Endodermal cell (in vitro differentiated cells): ENCODE data around the gene STMN1. TPM values are rescaled to one million over a fixed set of nuclear protein-coding genes. Genes with fewer than 3 reads are reported as not detected.
A peak's percentile ranks its signal among the peaks of the same experiment; 100 is the strongest.

Source experiments
- DNase-seq: peaks from one replicate; pipeline ENCODE4 v3.0.0-alpha.2; 2017
- H3K27ac ChIP-seq: 2 replicates; pipeline ENCODE4 v1.5.1; 2013; ENCODE audit warnings: mild to moderate bottlenecking, low read depth, low read length, moderate library complexity
- H3K27me3 ChIP-seq: 2 replicates; pipeline ENCODE4 v1.6.1; 2013; ENCODE audit warnings: mild to moderate bottlenecking, low read length, moderate library complexity; ENCODE audit not compliant: insufficient read depth, control insufficient read depth, poor library complexity, severe bottlenecking
- H3K36me3 ChIP-seq: 2 replicates; pipeline ENCODE4 v1.7.0; 2013; ENCODE audit warnings: mild to moderate bottlenecking, low read length, moderate library complexity; ENCODE audit not compliant: control insufficient read depth, insufficient read depth
- H3K4me1 ChIP-seq: one replicate; pipeline ENCODE4 v1.7.0; 2013; ENCODE audit warnings: low read length; ENCODE audit not compliant: control insufficient read depth, insufficient read depth
- H3K4me3 ChIP-seq: 2 replicates; pipeline ENCODE4 v1.5.1; 2013; ENCODE audit warnings: mild to moderate bottlenecking, low read length, moderate library complexity
- H3K9ac ChIP-seq: 2 replicates; pipeline ENCODE4 v1.6.1; 2013; ENCODE audit warnings: mild to moderate bottlenecking, low read length, moderate library complexity; ENCODE audit not compliant: poor library complexity, severe bottlenecking; ENCODE audit errors: extremely low read depth
- H3K9me3 ChIP-seq: 2 replicates; pipeline ENCODE4 v1.6.1; 2013; ENCODE audit warnings: mild to moderate bottlenecking, low read length, moderate library complexity; ENCODE audit not compliant: control insufficient read depth
- H3K27ac Mint-ChIP-seq: 2 replicates; pipeline ENCODE4 v1.8.0; 2020; ENCODE audit warnings: mixed read lengths
- H3K27me3 Mint-ChIP-seq: 2 replicates; pipeline ENCODE4 v1.8.0; 2021; ENCODE audit warnings: mild to moderate bottlenecking, mixed read lengths; ENCODE audit not compliant: insufficient read depth
- H3K36me3 Mint-ChIP-seq: 2 replicates; pipeline ENCODE4 v1.8.0; 2020; ENCODE audit warnings: low read depth, mixed read lengths
- H3K4me1 Mint-ChIP-seq: 2 replicates; pipeline ENCODE4 v1.8.0; 2020; ENCODE audit warnings: mixed read lengths
- H3K4me3 Mint-ChIP-seq: 2 replicates; pipeline ENCODE4 v1.8.0; 2020; ENCODE audit warnings: mild to moderate bottlenecking, moderate library complexity, mixed read lengths
- H3K9me3 Mint-ChIP-seq: 2 replicates; pipeline ENCODE4 v1.8.0; 2020; ENCODE audit warnings: mild to moderate bottlenecking, mixed read lengths
- CTCF ChIP-seq: fragments of 200-600 bp; sonication (generic); conservative IDR thresholded peaks from 2 replicates; pipeline ENCODE4 v1.5.0; 2021; ENCODE audit warnings: antibody characterized with exemption, mild to moderate bottlenecking
- WGBS, 2 experiments: methylation state at CpG; one replicate each; pipeline versions ENCODE4 v1.1.5 to v1.1.7; 2013; ENCODE audit warnings: missing lambda C conversion rate in 2 of 2, mixed read lengths in 1 of 2; ENCODE audit not compliant: insufficient coverage in 1 of 2, insufficient read length in 1 of 2; 5-methylcytosine and 5-hydroxymethylcytosine counted together
- microRNA-seq: library from miRNA; unstranded; fragments of <30 nt; microRNA quantifications from one replicate; pipeline ENCODE4 v1.2.0, GENCODE V29; 2020; ENCODE audit warnings: borderline microRNAs expressed
- total RNA-seq, 2 donors: library from RNA; stranded (reverse); fragmentation: NEBNext Ultra II Directional in 1 of 2; extraction: Animal tissue kit (Norgen Biotek cat#: 25700) in 1 of 2; gene quantifications; 2 replicates in 1 of 2; 3 replicates in 1 of 2; pipeline ENCODE4 v1.2.1, GENCODE V29; 2021

The STMN1 gene
- total RNA-seq, 2 donors from 2014 or later, result 543 to 585 TPM

- Mint-ChIP-seq H3K4me1 (peaks cover 16% of the 10 kb centered on the region), H3K27ac (peak overlapping the region; percentile 75)
Observed at GRCh38 chr1:25856856-25857255, 49.4 kb downstream of the STMN1 start.

GRCh38 chr1:25854554-25854953 is 51.7 kb downstream of the STMN1 start:
- Mint-ChIP-seq H3K36me3 (peaks cover 8% of the 10 kb centered on the region), H3K4me1 (peaks cover 11% of the 10 kb centered on the region), H3K27me3 (no peaks in the 10 kb centered on the region), H3K27ac (no peak overlapping the region), H3K4me3 (no peak overlapping the region), H3K9me3 (no peaks in the 10 kb centered on the region)
- no peaks in the 10 kb centered on the region for H3K27me3 ChIP-seq
- no peaks in the 10 kb centered on the region for H3K4me1 ChIP-seq
- WGBS, 2 experiments, result 98 to 100% methylated on average over 1 to 2 of the region's 2 CpGs
- H3K27ac ChIP-seq, result no peak overlapping the region
- DNase-seq, result no peak
- no peak overlapping the region for H3K9ac ChIP-seq
- no peak for TF ChIP-seq CTCF
- peaks cover 6% of the 10 kb centered on the region for H3K9me3 ChIP-seq
- H3K4me3 ChIP-seq, result no peak overlapping the region
- H3K36me3 ChIP-seq, result no peaks in the 10 kb centered on the region

More at GRCh38 chr1:25856856-25857255, 49.4 kb downstream of the STMN1 start:
- no peak overlapping the region for H3K9ac ChIP-seq
- 87 to 92% methylated on average over 8 to 11 of the region's 11 CpGs for WGBS, 2 experiments
- H3K27me3 ChIP-seq, result no peaks in the 10 kb centered on the region
- DNase-seq, result no peak
- TF ChIP-seq CTCF, result no peak
- H3K4me3 Mint-ChIP-seq, result no peak overlapping the region
- H3K9me3 Mint-ChIP-seq, result no peaks in the 10 kb centered on the region
- H3K36me3 ChIP-seq, result no peaks in the 10 kb centered on the region
- peaks cover 10% of the 10 kb centered on the region for H3K36me3 Mint-ChIP-seq
- H3K9me3 ChIP-seq, result no peaks in the 10 kb centered on the region
- H3K27me3 Mint-ChIP-seq, result no peaks in the 10 kb centered on the region
- H3K27ac ChIP-seq, result no peak overlapping the region
- no peak overlapping the region for H3K4me3 ChIP-seq
- no peaks in the 10 kb centered on the region for H3K4me1 ChIP-seq

Small RNA genes within 50 kb of the gene (microRNA-seq; reads per million reads assigned to microRNA genes)
- not detected for gene MIR3917

Other genes starting within 250 kb of the STMN1 start
- gene SELENON, start 106.2 kb downstream of the STMN1 start, total RNA-seq, result 10 to 100 TPM; 91.2 to 93.3 TPM
- 10 to 100 TPM; 31.6 to 36.2 TPM for gene MTFR1L, start 86.5 kb downstream of the STMN1 start, total RNA-seq
- gene AUNIP, start 47.0 kb downstream of the STMN1 start, total RNA-seq, result 10 to 100 TPM; 14.3 to 19.5 TPM
- gene PAQR7, start 30.7 kb downstream of the STMN1 start, total RNA-seq, result 10 to 100 TPM; 11.7 to 15.0 TPM
- gene PAFAH2, start 91.6 kb upstream of the STMN1 start, total RNA-seq, result 10 to 100 TPM; 11.6 to 13.3 TPM
- 1 to 10 TPM; 3.3 to 3.7 TPM for gene EXTL1, start 115.4 kb upstream of the STMN1 start, total RNA-seq
- not detected for gene SLC30A2, start 139.7 kb upstream of the STMN1 start, total RNA-seq
- not detected for gene TRIM63, start 161.2 kb upstream of the STMN1 start, total RNA-seq
- 1 to 10 TPM; 7.1 to 7.3 TPM for gene PDIK1L, start 205.4 kb upstream of the STMN1 start, total RNA-seq